GM11168 (cell line): ENCODE data around the gene SYT2.
"Not testable (repeated sequence)": the region's sequence is repeated elsewhere in the genome, so short reads cannot be mapped to it uniquely, and the experiment has no call there.

ENCODE experiments used
- in situ Hi-C: fragments of 300-500 bp; cut with MboI; formaldehyde crosslinking; loops from one replicate; pipeline ENCODE4 v1.12.0; 2022; ENCODE audit warnings: low sequenced_read_pairs; ENCODE audit not compliant: unreplicated experiment

Gene SYT2

GRCh38 chr1:202562444-202563060, 147.7 kb downstream of the SYT2 start:
- in situ Hi-C loops = no loop called here

GRCh38 chr1:202561726-202562443, 148.4 kb downstream of the SYT2 start:
- in situ Hi-C loops = no loop called here

- in situ Hi-C loops = no loop called here
These were observed 149.0 kb downstream of the SYT2 start for GRCh38 chr1:202561240-202561639.

GRCh38 chr1:202557662-202558061, 152.6 kb downstream of the SYT2 start:
- in situ Hi-C loops = not testable (repeated sequence)

GRCh38 chr1:202556037-202556436, 154.2 kb downstream of the SYT2 start:
- in situ Hi-C loops = not testable (repeated sequence)

- in situ Hi-C loops = not testable (repeated sequence)
These were observed 155.6 kb downstream of the SYT2 start for GRCh38 chr1:202554619-202555018.

GRCh38 chr1:202553560-202554038, 156.7 kb downstream of the SYT2 start:
- in situ Hi-C loops = no loop called here

- in situ Hi-C loops = not testable (repeated sequence)
These were observed 157.2 kb downstream of the SYT2 start for GRCh38 chr1:202553078-202553477.

GRCh38 chr1:202552615-202553014, 157.6 kb downstream of the SYT2 start:
- in situ Hi-C loops = not testable (repeated sequence)

GRCh38 chr1:202551683-202552082, 158.6 kb downstream of the SYT2 start:
- in situ Hi-C loops = no loop called here

- in situ Hi-C loops = not testable (repeated sequence)
These were observed 160.2 kb downstream of the SYT2 start for GRCh38 chr1:202550088-202550487.

- in situ Hi-C loops = no loop called here
These were observed 163.0 kb downstream of the SYT2 start for GRCh38 chr1:202547215-202547614.

- in situ Hi-C loops = not testable (repeated sequence)
These were observed 163.5 kb downstream of the SYT2 start for GRCh38 chr1:202546796-202547195.

- in situ Hi-C loops = not testable (repeated sequence)
These were observed 163.9 kb downstream of the SYT2 start for GRCh38 chr1:202546377-202546776.

- in situ Hi-C loops = not testable (repeated sequence)
These were observed 164.5 kb downstream of the SYT2 start for GRCh38 chr1:202545647-202546303.

- in situ Hi-C loops = not testable (repeated sequence)
These were observed 165.3 kb downstream of the SYT2 start for GRCh38 chr1:202544766-202545449.

GRCh38 chr1:202543537-202543936, 166.7 kb downstream of the SYT2 start:
- in situ Hi-C loops = not testable (repeated sequence)

GRCh38 chr1:202542415-202542814, 167.8 kb downstream of the SYT2 start:
- in situ Hi-C loops = not testable (repeated sequence)

- in situ Hi-C loops = not testable (repeated sequence)
These were observed 169.4 kb downstream of the SYT2 start for GRCh38 chr1:202540858-202541257.
